GM12874 (cell line): Measurements from ENCODE around the gene KCNIP2.

ENCODE experiments used
- TF ChIP-seq, protein P1 (sequence below): IDR thresholded peaks from 2 replicates; pipeline ENCODE4 v1.5.1; 2011; ENCODE audit warnings: low read depth, mild to moderate bottlenecking, control low read depth, low read length, moderate library complexity; ENCODE audit not compliant: insufficient read depth

Gene KCNIP2

DNA sequence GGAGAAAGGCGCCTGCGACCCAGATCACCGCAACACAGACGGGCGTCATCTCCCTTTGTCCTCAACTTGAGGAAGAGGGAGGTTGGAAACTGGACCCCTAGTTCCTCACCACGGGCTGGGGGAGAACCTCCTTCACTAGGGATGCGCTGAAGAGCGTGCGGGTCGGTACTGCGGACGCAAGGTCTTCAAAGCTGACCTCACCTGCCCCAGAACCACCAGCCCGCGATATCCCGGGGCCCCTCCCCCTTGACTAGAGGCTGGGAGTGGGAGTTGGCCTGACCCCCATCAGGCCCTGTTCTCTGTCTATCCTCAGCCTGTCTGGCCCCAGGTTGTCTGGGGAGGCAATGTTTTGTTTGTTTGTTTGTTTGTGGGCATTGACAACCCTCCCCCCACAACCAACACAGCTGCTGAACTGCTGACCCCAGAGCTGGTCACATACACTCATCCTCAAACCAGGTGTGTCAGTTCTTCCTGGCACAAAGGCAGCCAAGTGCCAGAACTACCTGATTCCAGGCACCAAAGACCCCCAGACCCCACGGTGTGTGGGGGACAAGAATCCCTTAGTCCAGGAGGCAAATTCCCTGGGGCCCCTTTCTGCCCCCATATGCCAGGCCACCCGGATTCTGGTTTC lies 63.3 kb downstream of the KCNIP2 start:
- TF ChIP-seq, protein P1, sequence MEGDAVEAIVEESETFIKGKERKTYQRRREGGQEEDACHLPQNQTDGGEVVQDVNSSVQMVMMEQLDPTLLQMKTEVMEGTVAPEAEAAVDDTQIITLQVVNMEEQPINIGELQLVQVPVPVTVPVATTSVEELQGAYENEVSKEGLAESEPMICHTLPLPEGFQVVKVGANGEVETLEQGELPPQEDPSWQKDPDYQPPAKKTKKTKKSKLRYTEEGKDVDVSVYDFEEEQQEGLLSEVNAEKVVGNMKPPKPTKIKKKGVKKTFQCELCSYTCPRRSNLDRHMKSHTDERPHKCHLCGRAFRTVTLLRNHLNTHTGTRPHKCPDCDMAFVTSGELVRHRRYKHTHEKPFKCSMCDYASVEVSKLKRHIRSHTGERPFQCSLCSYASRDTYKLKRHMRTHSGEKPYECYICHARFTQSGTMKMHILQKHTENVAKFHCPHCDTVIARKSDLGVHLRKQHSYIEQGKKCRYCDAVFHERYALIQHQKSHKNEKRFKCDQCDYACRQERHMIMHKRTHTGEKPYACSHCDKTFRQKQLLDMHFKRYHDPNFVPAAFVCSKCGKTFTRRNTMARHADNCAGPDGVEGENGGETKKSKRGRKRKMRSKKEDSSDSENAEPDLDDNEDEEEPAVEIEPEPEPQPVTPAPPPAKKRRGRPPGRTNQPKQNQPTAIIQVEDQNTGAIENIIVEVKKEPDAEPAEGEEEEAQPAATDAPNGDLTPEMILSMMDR: no peak

DNA sequence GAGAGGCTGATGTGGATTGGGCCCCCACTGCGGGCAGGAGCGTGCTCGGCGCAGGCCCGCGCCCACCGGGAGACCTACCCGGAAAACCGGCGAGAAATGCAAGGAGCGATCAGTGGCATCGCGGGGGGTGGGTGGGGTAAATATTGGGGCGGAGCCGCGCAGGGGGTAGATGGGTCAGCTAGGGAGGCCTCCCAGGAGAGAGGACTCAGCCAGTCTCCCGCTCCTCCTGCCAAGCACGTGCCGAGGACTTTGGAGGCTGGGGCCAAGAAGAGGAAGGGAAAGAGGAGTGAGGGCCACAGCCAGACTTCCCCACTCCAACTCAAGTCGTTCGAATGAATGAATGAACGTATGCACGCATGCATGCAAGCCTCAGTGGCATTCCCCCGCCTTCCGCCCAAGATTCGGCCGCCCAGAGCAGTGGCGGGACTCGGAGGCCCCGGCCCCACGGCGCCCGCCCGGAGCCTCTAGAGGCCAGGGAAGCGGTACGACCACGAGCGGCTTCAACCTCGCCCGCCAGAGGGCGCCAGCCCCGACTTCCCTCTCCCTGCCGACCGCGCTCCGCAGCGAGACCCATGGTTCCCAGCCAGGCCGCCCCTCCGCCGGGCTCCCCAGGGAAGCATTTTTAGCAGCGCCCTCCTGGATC lies 63.9 kb downstream of the KCNIP2 start:
- TF ChIP-seq, protein P1: peak; percentile 98

DNA sequence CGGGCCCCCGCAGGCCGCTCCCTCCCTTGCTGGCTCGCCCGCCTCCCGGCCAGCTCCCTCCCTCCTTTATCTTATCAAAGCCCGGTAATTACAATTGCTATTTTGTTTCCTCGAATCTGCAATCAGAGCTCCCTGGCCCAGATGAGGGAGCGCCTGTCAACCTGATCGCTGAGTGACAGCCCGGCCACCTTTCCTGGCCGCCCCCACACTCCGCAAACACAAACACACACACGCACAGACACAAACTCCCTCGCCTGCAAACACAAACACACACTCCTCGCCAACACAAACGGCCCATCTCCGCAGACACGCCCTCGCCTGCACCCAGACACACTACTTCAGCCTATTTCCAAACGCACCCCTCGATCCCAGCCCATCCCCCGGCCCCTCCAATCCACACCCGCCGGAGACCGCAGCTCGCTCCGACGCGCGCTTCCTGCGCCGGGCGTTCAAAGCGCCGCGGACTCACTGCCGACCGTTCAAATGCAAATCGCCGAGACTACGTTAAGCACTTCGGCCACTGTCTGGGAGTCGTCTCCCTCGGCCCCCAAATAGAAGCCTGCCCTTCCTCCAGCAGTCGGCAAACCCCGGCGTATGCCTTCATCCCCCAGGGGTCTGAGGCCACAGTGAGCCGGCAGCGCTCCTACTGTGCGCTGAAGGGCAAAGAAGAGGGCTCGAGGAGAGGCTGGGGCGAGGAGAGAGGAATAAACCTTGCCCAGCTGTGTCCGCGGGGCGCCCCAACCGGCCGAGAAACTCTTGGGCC lies 64.6 kb downstream of the KCNIP2 start:
- TF ChIP-seq, protein P1: no peak

DNA sequence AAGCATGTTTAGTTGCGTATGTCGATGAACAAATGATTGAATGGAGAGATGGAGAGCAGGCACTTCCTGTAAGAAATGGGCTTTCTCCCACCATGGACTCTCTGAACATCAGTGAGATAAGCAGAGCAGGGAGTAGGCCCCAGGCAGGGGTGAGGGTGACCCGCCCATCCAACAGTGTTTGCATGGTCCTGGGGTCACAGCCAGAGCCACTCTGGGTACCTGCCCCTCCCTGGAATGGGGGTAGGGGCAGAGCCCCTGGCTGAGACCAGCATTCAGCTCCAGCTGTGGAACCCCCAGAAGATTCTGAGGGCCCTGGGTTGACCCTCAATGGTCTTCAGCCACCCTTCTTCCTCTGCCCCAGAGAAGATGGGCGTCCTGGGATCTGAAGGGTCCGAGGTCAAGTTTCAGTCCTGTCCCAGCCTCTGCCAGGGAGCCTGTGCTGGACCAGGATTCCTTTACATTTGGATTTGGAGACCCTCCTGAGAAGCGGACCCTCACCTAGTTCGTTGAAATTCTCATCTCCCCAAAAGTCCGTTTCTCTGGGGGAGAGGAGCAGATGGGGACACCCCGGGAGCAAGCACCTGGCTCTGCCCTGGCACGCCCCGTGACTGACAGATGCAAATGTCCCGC lies 65.3 kb downstream of the KCNIP2 start:
- TF ChIP-seq, protein P1: no peak

DNA sequence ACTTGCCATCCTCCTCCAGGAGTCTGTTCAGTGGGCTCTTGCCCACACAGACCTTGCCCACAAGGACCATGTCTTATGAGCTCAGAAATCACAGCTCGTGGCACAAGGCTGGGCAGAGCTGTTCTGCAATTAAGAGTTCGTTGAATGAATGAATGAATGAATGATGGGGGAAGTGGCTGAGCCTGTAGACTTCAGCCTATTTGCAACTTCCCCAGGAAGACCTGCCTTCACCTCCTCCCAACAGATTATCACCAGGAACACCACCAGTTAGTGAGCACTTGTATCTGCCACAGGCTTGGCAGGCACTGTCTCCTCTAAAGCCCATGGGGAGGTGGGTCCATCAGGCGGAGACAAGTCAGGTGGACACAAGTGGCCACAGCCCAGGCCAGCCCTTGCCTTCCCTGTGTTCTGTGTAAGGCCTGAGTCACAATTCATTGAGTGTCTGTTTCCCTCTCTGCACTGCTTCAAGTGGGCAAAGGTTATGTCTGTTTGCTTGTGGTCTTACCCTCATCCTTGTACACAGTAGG lies 65.9 kb downstream of the KCNIP2 start:
- TF ChIP-seq, protein P1: no peak

DNA sequence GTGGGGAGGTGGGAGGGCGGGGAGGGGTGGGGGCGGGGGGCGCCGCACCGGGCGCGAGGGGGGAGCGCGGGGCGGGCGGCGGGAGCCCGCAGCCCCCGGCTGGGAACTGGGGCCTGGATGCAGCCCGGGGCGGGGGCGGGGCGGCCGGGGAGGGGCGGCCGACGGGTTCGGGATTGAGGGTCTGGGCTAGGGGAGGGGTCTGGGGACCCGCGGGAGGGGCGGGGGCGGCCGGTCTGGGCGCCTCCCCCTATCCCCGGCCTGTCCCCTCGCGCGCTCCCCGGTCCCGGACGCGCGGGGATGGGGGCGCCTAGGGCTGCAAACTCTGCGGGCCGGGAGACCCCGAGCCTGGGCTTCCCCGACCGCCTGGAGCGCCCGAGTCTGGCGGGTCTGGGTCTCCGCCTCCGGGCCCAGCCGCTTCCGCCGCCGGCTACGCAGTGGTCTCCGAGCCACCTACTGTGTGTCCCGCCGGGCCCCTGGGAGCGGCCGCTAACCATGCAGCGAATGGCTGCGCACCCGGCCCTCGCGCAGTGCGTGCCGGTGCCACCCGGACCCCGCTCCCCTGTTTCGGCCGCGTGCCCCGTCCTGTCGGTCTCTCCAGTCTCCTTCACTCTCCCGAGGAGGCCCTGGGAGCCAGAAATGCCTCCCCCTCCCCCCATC lies 67.3 kb downstream of the KCNIP2 start:
- TF ChIP-seq, protein P1: no peak
